Stimulated activated CD4-positive, alpha-beta T cell treated with anti-CD3 and anti-CD28 coated beads, TNF-alpha, amount 100 ng/mL, for 4 hours (primary cell): ENCODE data around the gene PKD2.
A peak's percentile ranks its signal among the peaks of the same experiment; 100 is the strongest.

Experiments
- DNase-seq, 3 experiments: peaks; one replicate each; pipeline ENCODE4 v3.0.0-alpha.2; 2020; ENCODE audit warnings: low read depth in 3 of 3

Gene PKD2

DNA sequence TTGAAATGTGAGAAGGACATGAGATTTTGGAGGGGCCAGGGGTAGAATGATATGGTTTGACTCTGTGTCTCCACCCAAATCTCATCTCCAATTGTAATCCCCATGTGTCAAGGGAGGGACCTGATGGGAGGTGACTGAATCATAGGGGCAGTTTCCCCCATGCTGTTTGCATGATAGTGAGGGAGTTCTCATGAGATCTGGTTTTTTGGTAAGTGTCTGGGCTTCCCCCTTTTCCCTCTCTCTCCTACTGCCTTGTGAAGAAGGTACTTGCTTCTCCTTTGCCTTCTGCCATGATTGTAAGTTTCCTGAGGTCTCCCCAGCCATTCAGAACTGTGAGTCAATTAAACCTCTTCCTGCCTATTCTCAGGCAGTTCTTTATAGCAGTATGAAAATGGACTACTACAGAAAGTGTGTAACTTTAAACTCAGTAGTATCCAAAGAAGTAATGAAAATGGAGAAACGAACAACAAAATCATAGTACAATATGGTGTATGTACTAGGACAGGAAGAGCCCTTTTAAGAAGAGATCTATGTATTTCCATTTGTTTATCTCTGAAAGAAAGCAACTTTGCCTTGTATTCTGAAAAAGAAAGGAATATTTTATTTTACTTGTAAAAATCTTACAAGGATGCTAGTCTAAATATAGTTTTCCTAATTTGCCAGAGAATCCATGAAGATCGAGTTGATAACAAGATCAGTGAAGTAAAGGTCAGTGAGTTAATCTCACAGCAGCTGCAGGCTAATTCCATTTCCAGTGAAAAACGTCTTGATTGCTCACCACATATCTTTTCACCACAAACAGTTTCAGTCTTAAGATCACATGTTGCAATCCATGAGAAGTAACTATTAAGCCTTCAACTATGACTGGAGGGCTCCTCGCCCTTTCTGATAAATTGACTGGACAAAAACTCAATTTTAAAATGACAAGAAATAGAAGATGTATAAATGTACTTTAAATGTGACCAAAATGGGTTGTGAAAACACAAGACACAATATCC, 20.5 kb downstream of the PKD2 start:
- DNase-seq: no peak

DNA sequence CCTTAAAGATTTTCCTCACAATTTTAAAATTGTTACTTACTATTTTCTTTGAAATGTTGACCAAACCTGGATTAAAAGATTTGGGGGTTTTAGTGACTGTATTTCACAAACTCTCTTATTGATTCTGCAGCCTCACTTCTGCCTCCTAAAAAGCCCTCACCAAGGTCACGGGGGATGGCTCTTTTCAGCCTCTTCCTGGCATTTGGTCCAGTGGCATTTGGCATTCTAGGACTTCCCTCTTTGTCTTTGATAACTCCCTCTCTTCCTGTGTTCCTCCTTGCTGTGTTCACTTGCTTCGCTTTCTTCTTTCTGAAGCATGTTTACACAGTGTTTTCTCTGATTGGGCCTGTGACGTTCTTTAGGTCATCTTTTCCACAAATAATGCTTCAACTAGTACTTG, 21.5 kb downstream of the PKD2 start:
- DNase-seq: no peak

DNA sequence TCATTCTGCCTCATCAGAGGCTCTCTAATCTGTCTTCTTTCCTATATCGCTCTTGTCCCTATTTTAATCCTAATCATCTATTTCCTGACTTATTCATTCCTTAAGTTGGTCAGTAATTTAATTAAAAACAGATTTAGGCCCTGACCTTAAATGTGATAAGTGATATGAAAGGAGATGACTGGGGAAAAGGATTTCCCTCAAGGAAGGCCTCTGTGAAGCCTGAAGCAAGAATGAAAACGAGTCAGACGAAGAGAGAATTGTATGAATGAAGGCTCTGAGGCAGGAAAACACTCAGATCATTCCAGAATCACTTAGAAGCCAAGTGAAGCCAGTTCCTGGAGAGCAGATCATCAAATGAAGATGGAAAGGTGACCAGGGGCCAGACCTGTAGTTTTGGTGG, 22.1 kb downstream of the PKD2 start:
- no peak for DNase-seq

DNA sequence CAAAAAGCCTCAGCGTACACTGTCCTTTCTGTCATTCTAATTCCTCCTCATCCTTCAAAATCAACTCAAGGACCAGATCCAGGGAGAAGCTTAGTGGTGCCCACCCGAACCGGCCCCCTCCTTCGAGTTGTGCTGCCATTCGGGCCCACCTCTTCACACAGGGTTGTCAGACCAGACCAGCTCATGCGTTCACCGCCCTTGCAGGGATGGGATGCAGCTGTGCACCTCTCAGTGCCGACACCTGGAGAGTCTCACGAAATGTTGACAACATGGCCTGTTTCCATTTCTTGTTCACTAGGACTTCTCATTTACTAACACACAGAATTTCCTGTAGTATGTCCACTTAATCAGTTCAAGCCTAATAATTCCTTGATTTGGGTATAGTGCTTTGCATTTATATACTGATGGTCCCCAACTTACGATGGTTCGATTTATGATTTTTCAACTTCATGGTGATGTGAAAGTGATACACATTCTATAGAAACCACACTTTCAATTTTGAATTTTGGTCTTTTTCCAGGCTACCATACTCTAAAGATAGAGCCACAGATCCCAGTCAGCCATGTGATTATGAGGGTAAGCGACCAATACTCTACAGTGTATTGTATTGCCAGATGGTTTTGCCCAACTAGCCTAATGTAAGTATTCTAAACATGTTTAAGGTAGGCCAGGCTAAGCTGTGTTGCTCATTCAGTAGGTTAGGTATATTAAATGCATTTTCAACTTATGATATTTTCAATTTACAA, 23.3 kb downstream of the PKD2 start:
- DNase-seq: no peak

DNA sequence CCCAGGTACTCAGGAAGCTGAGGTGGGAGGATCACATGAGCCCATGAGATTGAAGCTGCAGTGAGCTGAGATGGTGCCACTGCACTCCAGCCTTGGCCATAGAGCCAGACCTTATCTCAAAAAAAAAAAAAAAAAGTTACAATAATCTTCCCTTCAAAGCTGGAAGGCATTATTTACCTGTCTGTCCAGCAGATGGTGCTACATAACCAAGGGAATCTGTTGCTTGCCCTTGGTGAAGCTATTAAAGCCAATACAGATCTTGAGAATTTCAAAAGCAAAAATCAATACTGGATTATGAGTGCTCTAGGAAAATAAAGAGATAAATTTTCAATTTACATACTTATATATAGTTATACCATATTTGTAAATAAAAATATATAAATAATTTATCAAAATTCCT, 25.9 kb downstream of the PKD2 start:
- DNase-seq: peak in 1 of 3 experiments; percentile 3

DNA sequence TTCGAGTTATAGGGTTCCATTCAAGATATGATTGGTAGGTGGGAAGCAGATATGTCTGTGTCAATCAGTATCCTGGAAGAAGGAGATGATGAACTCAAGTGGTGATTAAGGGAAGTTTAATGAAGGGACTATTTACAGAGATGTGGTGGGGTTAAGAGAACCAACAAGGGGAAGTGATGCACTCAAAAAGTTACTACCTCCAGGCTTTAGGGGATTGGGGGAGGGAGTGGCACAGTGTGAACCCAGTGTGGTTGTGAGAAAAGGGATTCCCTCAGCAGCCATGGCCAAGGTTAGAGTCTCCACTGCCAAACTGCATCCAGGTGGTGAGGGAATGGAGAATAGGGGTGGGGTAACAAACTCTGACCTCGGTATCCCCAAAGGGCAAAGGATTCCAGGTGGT, 27.9 kb downstream of the PKD2 start:
- no peak for DNase-seq

DNA sequence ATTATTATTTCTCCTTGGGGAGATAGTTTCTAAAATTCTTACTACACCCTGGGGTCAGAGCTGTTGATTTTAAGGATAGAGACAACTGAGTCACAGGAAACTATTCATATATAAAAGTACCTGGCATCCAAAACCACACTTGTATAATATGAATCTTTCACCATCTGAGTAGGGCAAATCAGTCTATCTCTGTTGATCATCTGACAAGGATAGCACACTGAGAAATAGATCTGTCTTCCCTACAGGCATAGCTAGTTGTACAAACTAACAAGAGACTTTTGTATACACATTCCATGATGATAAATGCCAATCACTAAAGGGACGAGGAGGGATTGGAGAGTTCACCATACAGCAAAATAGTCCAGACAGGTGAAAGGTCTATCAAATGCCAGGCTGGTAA, 30.0 kb downstream of the PKD2 start:
- no peak for DNase-seq

DNA sequence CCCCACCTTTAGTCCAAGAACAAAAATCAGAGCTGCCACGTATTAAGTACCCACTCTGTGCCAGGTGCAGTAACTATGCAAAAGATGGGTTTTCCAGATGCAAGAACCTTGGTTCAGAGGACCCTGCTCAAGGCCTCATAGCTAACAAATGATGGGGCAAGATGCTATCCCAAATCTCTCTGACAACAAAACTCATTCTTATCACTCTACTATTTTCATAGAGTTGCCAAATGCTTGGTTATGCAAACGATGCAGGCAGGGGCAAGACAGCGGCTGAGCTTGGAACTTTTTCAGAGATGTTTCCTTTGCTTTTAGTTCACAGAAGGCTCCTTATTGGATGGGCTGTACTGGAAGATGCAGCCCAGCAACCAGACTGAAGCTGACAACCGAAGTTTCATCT, 30.5 kb downstream of the PKD2 start:
- no peak for DNase-seq

DNA sequence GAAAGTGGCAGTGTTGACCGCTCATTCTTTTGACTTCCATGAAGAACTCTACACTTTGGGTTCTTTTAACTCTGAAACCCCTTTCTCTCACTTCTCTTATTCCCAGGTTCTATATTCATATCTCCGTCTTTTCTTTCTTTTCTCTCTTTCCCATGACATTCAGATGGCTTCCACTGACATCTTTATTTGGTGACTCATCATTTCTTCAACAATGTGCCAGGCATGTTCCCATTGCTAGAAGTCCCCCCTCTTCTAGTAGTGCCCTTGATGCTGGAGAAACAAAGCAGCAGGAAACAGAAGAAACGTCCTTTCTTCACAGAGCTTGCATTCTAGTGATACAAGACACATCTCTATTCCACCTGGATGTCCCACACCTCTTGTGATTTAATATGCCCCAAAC, 33.3 kb downstream of the PKD2 start:
- no peak for DNase-seq

DNA sequence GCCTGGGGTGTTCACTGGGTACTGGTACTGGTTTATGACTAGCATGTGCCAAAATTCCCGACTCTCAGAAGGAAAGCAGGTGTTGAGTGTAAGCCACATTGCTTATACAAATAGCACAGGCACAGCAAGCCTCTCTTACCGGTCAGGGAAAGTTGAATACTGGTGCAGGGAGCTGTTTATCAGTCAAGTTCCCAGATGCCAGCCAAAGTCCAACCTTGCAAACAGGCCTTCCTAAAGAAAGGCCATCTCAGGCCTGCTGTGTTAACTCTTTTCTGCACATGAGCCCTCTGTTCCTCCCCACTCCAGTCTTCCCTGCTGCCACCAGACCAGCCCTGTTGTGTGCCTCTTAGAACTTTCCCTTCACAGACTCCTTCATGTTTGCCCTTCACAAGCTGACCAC, 34.2 kb downstream of the PKD2 start:
- no peak for DNase-seq

DNA sequence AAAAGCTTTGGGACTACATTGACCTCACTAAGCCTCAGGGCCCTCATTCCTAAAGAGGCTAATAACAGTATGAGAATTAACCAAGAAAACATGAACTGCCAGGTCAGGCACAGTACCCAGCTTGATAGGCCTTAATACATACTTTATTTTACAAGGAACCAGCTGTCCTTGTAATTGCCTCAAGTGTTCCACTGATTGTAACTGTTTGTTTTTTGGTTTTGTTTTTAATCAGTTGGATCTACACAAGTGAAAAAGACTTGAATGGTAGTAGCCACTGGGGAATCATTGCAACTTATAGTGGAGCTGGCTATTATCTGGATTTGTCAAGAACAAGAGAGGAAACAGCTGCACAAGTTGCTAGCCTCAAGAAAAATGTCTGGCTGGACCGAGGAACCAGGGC, 35.6 kb downstream of the PKD2 start:
- no peak for DNase-seq

DNA sequence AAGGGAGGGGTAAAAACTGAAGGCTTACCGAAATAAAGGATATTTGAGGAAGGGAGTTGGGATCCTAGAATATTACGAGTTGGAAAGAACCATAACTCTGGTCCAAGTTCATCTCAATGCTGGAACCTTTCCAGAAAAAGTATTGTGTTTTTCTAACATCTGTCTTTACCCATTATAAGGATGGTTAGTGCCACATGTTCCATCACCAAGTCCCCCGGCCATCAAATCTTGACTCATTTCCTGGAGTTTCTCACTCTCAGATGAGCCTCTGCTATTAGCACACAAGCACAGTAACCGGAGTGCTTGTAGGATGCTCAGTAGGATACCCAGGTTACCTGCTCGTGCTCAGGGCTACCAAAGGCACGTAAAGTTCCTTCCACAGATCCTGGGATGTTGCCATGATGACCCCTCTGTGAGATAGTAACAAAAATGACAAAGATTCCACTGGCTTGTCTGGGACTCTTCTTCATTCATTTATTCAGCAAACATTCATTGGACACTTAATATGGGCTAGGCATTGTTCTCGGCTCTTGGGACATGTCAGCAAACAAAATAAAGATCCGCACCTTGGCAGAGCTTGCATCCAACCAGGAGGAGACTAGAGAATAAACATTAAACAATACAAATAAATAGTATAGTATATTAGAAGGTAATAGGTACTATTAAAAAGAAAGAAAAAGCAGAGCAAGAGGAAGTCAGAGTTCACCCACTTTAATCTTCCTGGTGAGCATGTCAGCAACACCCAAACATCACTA, 36.3 kb downstream of the PKD2 start:
- no peak for DNase-seq

DNA sequence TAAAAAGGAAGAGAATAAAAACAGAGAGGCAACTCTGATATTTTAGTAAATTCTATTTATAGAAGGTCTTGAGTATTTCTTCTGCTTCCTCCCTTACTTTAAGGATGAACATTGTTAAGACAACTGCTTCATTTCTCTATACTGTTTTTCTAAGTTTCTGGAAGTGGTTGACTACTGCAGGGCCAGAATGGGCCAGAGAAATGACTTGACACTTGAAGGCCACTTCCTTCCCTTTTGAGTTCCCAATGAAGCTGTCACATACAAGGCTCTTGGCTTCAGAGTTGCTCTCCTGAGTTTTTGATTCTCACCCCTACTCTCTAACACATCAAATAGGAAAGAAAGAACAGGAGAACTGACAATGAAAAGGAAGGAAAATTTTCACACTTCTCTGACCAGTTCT, 37.6 kb downstream of the PKD2 start:
- no peak for DNase-seq

DNA sequence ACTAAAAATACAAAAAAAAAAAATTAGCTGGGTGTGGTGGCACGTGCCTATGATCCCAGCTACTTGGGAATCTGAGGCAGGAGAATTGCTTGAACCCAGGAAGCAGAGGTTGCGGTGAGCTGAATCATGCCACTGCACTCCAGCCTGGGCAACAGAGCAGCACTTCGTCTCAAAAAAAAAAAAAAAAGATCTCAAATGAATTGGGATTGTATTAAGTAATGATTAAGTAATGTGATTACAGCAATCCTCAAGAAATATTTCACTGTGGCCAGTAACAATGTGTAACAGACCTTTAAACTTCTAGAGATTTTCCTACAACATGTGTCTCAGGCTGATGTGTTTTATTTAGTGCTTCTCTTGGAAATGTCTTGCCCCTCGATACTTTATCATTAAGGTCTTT, 46.8 kb downstream of the PKD2 start:
- no peak for DNase-seq

DNA sequence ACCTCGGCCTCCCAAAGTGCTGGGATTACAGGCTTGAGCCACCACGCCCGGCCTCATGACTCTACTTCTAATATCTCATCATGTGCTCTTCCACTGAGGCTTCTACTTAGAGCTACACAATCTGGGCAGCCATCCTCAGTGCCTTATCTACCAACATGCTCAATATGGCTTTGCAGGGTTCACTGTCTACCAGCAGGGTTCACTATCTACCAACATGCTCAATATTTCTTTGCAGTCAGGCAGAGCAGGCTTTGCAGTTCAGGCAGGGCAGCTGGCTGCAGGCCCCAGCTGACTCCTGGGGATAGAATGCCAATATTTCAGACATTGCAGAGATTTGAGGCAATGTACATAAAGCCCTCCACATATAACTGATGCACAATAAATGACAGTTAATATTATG, 47.5 kb downstream of the PKD2 start:
- no peak for DNase-seq

DNA sequence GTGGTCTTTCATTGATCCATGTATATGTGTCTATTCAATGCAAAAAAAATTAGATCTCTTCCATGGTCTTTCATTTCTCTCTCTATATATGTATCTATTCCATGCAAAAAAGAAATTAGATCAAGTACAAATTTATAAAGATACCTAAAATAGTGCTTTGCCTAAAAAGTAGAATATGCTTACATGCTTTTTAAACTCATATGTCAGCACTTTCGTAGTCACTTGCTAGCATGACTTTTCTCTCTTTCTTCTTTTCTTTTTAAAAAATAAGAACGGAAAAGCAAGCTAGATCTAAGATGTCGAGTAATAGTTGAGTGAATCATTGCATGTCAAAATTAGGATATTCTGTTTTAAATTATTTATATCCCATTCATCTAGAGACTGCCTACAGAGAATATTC, 50.9 kb downstream of the PKD2 start:
- DNase-seq: no peak

DNA sequence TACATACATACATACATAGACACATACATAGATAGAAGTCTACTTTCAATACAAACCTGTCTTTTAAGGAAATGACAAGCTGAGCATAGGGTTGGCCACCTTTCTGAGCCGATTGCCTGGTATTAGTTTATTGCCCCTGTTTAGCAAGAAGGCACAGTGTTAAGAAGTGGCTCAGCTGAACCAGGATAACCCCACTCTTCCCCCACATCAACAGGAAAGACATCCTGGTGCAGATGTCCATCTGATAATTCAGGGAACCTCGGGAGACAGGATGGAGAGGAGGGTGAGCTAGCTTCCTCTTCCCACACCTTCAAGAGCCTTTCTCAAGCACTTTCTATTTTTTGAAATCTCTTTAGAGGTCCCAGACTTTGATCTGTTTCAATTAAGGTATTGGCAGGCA, 52.3 kb downstream of the PKD2 start:
- no peak for DNase-seq

DNA sequence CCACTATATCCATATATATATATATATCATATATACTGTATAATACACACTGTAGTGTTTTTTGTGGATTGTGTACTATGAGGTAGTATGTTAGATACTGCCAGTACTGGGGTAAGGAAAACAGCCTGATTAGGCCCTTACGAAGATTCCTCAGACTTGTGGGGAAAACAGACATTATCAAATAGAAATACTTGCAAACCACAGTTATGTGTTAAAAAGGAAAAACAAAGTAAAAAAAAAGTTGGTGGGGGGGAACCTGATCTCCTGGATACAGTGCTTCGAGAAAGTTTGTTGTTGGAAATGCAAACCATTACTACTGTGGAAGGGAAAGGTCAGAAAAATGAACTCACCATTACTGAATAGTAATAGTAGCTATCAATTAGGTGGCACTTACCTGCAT, 53.0 kb downstream of the PKD2 start:
- DNase-seq: no peak

DNA sequence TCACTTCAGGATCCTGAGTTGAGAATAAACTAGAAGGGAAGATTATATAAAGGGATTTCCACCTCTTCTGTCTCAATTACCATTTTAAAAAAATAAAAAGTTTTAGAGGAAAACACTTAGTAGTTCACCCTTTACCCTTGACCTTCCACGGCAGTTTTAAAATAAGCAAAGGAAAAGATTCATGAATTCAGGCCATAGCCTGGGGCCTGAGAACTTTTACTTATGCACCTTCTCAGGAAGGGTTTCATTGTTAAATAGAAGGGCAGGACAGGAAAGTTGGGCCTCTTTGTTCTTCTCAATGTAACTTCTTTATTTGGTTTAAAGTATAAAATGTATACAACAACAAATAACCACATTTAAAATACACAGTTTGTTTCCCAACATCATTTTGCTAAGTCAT, 54.9 kb downstream of the PKD2 start:
- DNase-seq: no peak

DNA sequence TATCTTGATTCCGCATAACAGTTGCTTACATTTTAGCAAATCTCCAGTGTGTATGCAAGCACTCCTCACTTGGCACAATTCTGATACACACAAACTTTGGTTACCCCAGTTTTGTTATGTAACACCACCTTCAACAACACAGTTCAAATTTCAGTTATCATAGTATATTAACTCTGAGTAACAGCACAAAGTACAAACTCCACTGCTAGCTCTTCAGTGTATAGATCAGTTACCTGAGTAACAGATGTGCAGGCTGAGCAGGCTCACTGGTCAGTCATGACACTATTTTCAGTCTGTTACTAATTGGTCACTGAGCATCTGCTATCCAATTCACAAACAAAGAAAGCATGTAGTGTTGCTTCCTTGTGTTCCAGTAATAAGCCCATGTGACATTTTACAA, 55.4 kb downstream of the PKD2 start:
- no peak for DNase-seq

DNA sequence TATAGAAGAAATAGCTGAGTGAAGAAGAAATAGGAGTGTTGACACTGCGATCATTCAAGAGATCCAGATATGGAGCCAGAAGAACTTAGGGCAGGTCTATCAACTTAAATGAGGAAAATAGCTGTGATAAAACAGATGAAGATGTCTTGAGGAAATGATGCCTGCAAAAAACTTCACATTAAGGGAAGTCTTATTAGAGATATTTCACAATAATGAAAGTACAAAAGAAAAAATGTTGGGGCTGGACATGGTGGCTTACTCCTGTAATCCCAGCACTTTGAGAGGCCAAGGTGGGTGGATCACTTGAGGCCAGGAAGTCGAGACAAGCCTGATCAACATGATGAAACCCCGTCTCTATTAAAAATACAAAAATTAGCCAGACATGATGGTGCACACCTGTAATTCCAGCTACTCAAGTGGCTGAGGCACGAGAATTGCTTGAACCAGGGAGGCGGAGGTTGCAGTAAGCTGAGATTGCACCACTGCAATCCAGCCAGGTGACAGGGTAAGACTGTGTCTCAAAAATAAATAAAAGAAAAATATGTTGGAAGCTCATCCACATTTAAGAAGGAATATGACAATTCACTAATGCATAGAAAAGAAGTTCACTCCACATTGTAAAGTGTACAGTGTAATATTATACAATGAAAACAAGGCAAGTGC, 56.3 kb downstream of the PKD2 start:
- no peak for DNase-seq

DNA sequence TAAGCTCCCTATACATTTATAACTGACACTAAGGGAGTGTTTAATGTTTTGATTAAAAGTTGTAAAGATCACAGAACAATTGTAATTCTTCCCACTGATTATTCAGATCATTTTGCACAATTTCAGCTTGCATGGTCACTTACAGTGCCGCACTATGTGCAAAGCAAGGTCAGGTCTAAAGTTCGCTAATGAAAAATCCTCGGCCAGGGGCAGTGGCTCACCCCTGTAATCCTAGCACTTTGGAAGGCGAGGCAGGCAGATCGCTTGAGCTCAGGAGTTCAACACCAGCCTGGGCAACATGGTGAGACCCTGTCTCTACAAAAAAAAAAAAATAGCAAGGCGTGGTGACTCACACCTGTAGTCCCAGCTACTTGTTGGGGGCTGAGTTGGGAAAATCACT, 57.0 kb downstream of the PKD2 start:
- DNase-seq: no peak
